AG10803 (cell line): ENCODE results near the gene TMEM132D.

Experiments used
- DNase-seq: peaks from one replicate; pipeline ENCODE4 v3.0.0; 2010; ENCODE audit warnings: low read depth
- H3K4me3 ChIP-seq: 2 replicates; pipeline ENCODE4 v1.5.1; 2011; ENCODE audit warnings: mild to moderate bottlenecking, low read length, control low read depth
- CTCF ChIP-seq: conservative IDR thresholded peaks from 2 replicates; pipeline ENCODE4 v1.5.1; 2011; ENCODE audit warnings: mild to moderate bottlenecking, low read length, control low read depth, inconsistent platforms

Gene TMEM132D

GRCh38 chr12:129750421-129750820, 153.4 kb downstream of the TMEM132D start:
- no peak for DNase-seq
- TF ChIP-seq CTCF, result no peak
- H3K4me3 ChIP-seq, result no peak overlapping the region

GRCh38 chr12:129746318-129746717, 157.5 kb downstream of the TMEM132D start:
- no peak overlapping the region for H3K4me3 ChIP-seq
- TF ChIP-seq CTCF, result no peak
- no peak for DNase-seq

GRCh38 chr12:129729170-129729569, 174.7 kb downstream of the TMEM132D start:
- no peak for DNase-seq
- H3K4me3 ChIP-seq, result no peak overlapping the region
- no peak for TF ChIP-seq CTCF

GRCh38 chr12:129727100-129727499, 176.7 kb downstream of the TMEM132D start:
- no peak for TF ChIP-seq CTCF
- H3K4me3 ChIP-seq, result no peak overlapping the region
- no peak for DNase-seq

GRCh38 chr12:129723260-129723659, 180.6 kb downstream of the TMEM132D start:
- no peak for TF ChIP-seq CTCF
- DNase-seq, result no peak
- no peak overlapping the region for H3K4me3 ChIP-seq

GRCh38 chr12:129720618-129721017, 183.2 kb downstream of the TMEM132D start:
- DNase-seq, result no peak
- H3K4me3 ChIP-seq, result no peak overlapping the region
- TF ChIP-seq CTCF, result no peak

GRCh38 chr12:129719416-129719815, 184.4 kb downstream of the TMEM132D start:
- no peak overlapping the region for H3K4me3 ChIP-seq
- DNase-seq, result no peak
- TF ChIP-seq CTCF, result no peak
